ENCODE measurements around the gene EML6.
A peak's percentile ranks its signal among the peaks of the same experiment; 100 is the strongest.

EML6 gene
- total RNA-seq: 0.98 to 15.9 (median 3.4) reads per million in 9 experiments

GRCh38 chr2:54723131-54723995, at the start of gene EML6:
Gene EML6, plus strand, starts transcription at chr2:54723662. Its CDS starts 1,400 bp downstream, at chr2:54725062.
- Mint-ChIP-seq H3K4me3 (peak within 1 kb of the TSS; percentile 94 to 99), H3K36me3 (ENCODE audit: insufficient read depth) (no peaks in the 10 kb centered on the region), H3K4me1 (ENCODE audit: low read depth in 2 of 2) (peaks cover 10 to 11% of the 10 kb centered on the region in 2 donors), H3K9me3 (no peaks in the 10 kb centered on the region), H3K27ac (peak within 1 kb of the TSS; percentile 73 to 88), H3K27me3 (peaks cover 41 to 44% of the 10 kb centered on the region in 2 donors)
- DNase-seq: peak; percentile 98 to 99 (median 99)
- ATAC-seq (replicated peaks): peak; percentile 90

GRCh38 chr2:54675281-54675680, 48.2 kb upstream of the EML6 start:
- no peak overlapping the region for H3K27ac Mint-ChIP-seq
- H3K4me3 Mint-ChIP-seq: no peak overlapping the region
- peaks cover 1 to 2% of the 10 kb centered on the region in 2 donors for H3K4me1 Mint-ChIP-seq (ENCODE audit: low read depth in 2 of 2)
- ATAC-seq (replicated peaks) (no peak), DNase-seq (no peak)
- H3K27me3 Mint-ChIP-seq: peaks cover 3 to 21% of the 10 kb centered on the region in 2 donors
- peaks cover 12% of the 10 kb centered on the region for H3K36me3 Mint-ChIP-seq (ENCODE audit: insufficient read depth)
- no peaks in the 10 kb centered on the region for H3K9me3 Mint-ChIP-seq

GRCh38 chr2:54675738-54676137, 47.7 kb upstream of the EML6 start:
- ATAC-seq (replicated peaks) (no peak), DNase-seq (no peak)
- no peaks in the 10 kb centered on the region for H3K9me3 Mint-ChIP-seq
- H3K4me1 Mint-ChIP-seq (ENCODE audit: low read depth in 2 of 2): peaks cover 4 to 6% of the 10 kb centered on the region in 2 donors
- no peak overlapping the region for H3K4me3 Mint-ChIP-seq
- peaks cover 7% of the 10 kb centered on the region for H3K36me3 Mint-ChIP-seq (ENCODE audit: insufficient read depth)
- H3K27me3 Mint-ChIP-seq: peaks cover 5 to 21% of the 10 kb centered on the region in 2 donors
- H3K27ac Mint-ChIP-seq: no peak overlapping the region

- DNase-seq (no peak), ATAC-seq (replicated peaks) (no peak)
- Mint-ChIP-seq H3K27ac (no peak overlapping the region), H3K9me3 (no peaks in the 10 kb centered on the region), H3K4me3 (no peak overlapping the region), H3K36me3 (ENCODE audit: insufficient read depth) (peaks cover 3% of the 10 kb centered on the region), H3K4me1 (ENCODE audit: low read depth in 2 of 2) (peaks cover 10 to 11% of the 10 kb centered on the region in 2 donors), H3K27me3 (peaks cover 5 to 21% of the 10 kb centered on the region in 2 donors)
These were observed 46.8 kb upstream of the EML6 start for GRCh38 chr2:54676656-54677055.

GRCh38 chr2:54677476-54678265, 45.8 kb upstream of the EML6 start:
- Mint-ChIP-seq H3K4me1 (ENCODE audit: low read depth in 2 of 2) (peaks cover 10 to 11% of the 10 kb centered on the region in 2 donors), H3K27ac (no peak overlapping the region), H3K36me3 (ENCODE audit: insufficient read depth) (peaks cover 3% of the 10 kb centered on the region), H3K4me3 (no peak overlapping the region), H3K27me3 (peaks cover 5 to 21% of the 10 kb centered on the region in 2 donors), H3K9me3 (no peaks in the 10 kb centered on the region)
- no peak for DNase-seq
- ATAC-seq (replicated peaks): no peak

- Mint-ChIP-seq H3K36me3 (ENCODE audit: insufficient read depth) (peaks cover 3% of the 10 kb centered on the region), H3K27ac (no peak overlapping the region), H3K4me3 (no peak overlapping the region), H3K9me3 (no peaks in the 10 kb centered on the region), H3K27me3 (peaks cover 5 to 21% of the 10 kb centered on the region in 2 donors), H3K4me1 (ENCODE audit: low read depth in 2 of 2) (peaks cover 10 to 11% of the 10 kb centered on the region in 2 donors)
- ATAC-seq (replicated peaks) (no peak), DNase-seq (no peak)
These were observed 44.7 kb upstream of the EML6 start for GRCh38 chr2:54678719-54679118.

- peak; percentile 62 for ATAC-seq (replicated peaks)
- H3K4me1 Mint-ChIP-seq (ENCODE audit: low read depth in 2 of 2): peaks cover 10 to 11% of the 10 kb centered on the region in 2 donors
- H3K27ac Mint-ChIP-seq: peak overlapping the region; percentile 26 to 67
- no peaks in the 10 kb centered on the region for H3K9me3 Mint-ChIP-seq
- no peak for DNase-seq
- peak overlapping the region; percentile 63 to 65 for H3K4me3 Mint-ChIP-seq
- peaks cover 3 to 5% of the 10 kb centered on the region in 2 donors for H3K27me3 Mint-ChIP-seq
- H3K36me3 Mint-ChIP-seq (ENCODE audit: insufficient read depth): no peaks in the 10 kb centered on the region
These were observed 42.9 kb upstream of the EML6 start for GRCh38 chr2:54680397-54681041.

GRCh38 chr2:54681416-54681815, 42.0 kb upstream of the EML6 start:
- ATAC-seq (replicated peaks): no peak
- H3K27ac Mint-ChIP-seq: no peak overlapping the region
- DNase-seq: no peak
- H3K4me1 Mint-ChIP-seq (ENCODE audit: low read depth in 2 of 2): peaks cover 10 to 11% of the 10 kb centered on the region in 2 donors
- H3K27me3 Mint-ChIP-seq: peaks cover 0 to 5% of the 10 kb centered on the region in 2 donors
- no peaks in the 10 kb centered on the region for H3K9me3 Mint-ChIP-seq
- H3K4me3 Mint-ChIP-seq: no peak overlapping the region
- no peaks in the 10 kb centered on the region for H3K36me3 Mint-ChIP-seq (ENCODE audit: insufficient read depth)

GRCh38 chr2:54683596-54683995, 39.9 kb upstream of the EML6 start:
- peaks cover 7 to 12% of the 10 kb centered on the region in 2 donors for H3K27me3 Mint-ChIP-seq
- no peak for DNase-seq
- no peak for ATAC-seq (replicated peaks)

GRCh38 chr2:54685263-54685775, 38.1 kb upstream of the EML6 start:
- H3K27me3 Mint-ChIP-seq: peaks cover 15 to 22% of the 10 kb centered on the region in 2 donors
- H3K4me1 Mint-ChIP-seq (ENCODE audit: low read depth in 2 of 2): peaks cover 7 to 10% of the 10 kb centered on the region in 2 donors
- H3K4me3 Mint-ChIP-seq: no peak overlapping the region
- DNase-seq (no peak), ATAC-seq (replicated peaks) (no peak)
- no peak overlapping the region for H3K27ac Mint-ChIP-seq
- H3K9me3 Mint-ChIP-seq: no peaks in the 10 kb centered on the region
- no peaks in the 10 kb centered on the region for H3K36me3 Mint-ChIP-seq (ENCODE audit: insufficient read depth)

More at GRCh38 chr2:54683596-54683995, 39.9 kb upstream of the EML6 start:
- H3K36me3 Mint-ChIP-seq (ENCODE audit: insufficient read depth): no peaks in the 10 kb centered on the region
- no peak overlapping the region for H3K27ac Mint-ChIP-seq
- H3K4me1 Mint-ChIP-seq (ENCODE audit: low read depth in 2 of 2): peaks cover 10 to 11% of the 10 kb centered on the region in 2 donors
- H3K4me3 Mint-ChIP-seq: no peak overlapping the region
- H3K9me3 Mint-ChIP-seq: no peaks in the 10 kb centered on the region

- DNase-seq (no peak), ATAC-seq (replicated peaks) (no peak)
- Mint-ChIP-seq H3K36me3 (ENCODE audit: insufficient read depth) (no peaks in the 10 kb centered on the region), H3K9me3 (no peaks in the 10 kb centered on the region), H3K27me3 (peaks cover 13 to 22% of the 10 kb centered on the region in 2 donors), H3K27ac (no peak overlapping the region), H3K4me1 (ENCODE audit: low read depth in 2 of 2) (no peaks in the 10 kb centered on the region), H3K4me3 (no peak overlapping the region)
These were observed 35.8 kb upstream of the EML6 start for GRCh38 chr2:54687595-54688152.

- H3K27me3 Mint-ChIP-seq: peaks cover 21 to 30% of the 10 kb centered on the region in 2 donors
- DNase-seq (no peak), ATAC-seq (replicated peaks) (no peak)
- no peaks in the 10 kb centered on the region for H3K36me3 Mint-ChIP-seq (ENCODE audit: insufficient read depth)
- H3K9me3 Mint-ChIP-seq: no peaks in the 10 kb centered on the region
- H3K4me1 Mint-ChIP-seq (ENCODE audit: low read depth in 2 of 2): no peaks in the 10 kb centered on the region
- no peak overlapping the region for H3K27ac Mint-ChIP-seq
- no peak overlapping the region for H3K4me3 Mint-ChIP-seq
These were observed 31.9 kb upstream of the EML6 start for GRCh38 chr2:54691445-54692135.

Measured in effector memory CD8-positive, alpha-beta T cell (primary cell).